HCT116 (cell line): ENCODE measurements around the gene NUDT22. TPM values are rescaled to one million over a fixed set of nuclear protein-coding genes. Genes with fewer than 3 reads are reported as not detected.

Experiments used
- ATAC-seq: fragments of 200-7000 bp; cut with Tn5 transposase; 2 replicates; pipeline ENCODE4 v1.9.1; 2020; ENCODE audit warnings: mild to moderate bottlenecking, moderate library complexity
- BruUV-seq: library from RNA; stranded (reverse); fragments of 400-500 nt; replicated peaks from 2 replicates; lab custom pipeline; 2021; lab: Mats Ljungman, UMichigan
- CTCF ChIA-PET: fragments of 300-600 bp; sonication (Branson Sonifier 250); formaldehyde crosslinking; loops from one replicate; lab custom pipeline; 2021; ENCODE audit warnings: antibody characterized with exemption; lab: Charles Lee
- POLR2A ChIA-PET: fragments of 300-600, 350-600 bp; sonication (Branson Sonifier 250); formaldehyde crosslinking; loops from one replicate; lab custom pipeline; 2021; ENCODE audit warnings: antibody characterized with exemption; lab: Charles Lee
- RAD21 ChIA-PET, 2 experiments: fragments of 300-600 bp; sonication (Branson Sonifier 250); formaldehyde crosslinking; loops; one replicate each; lab custom pipeline; 2023; ENCODE audit warnings: low total read pairs in 2 of 2; ENCODE audit not compliant: uncharacterized antibody in 2 of 2, unreplicated experiment in 2 of 2, low non-redundant PET in 1 of 2; lab: Charles Lee
- DNase-seq: peaks from one replicate; pipeline ENCODE4 v3.0.0-alpha.2; 2010; ENCODE audit warnings: low read depth, low spot score
- H2AFZ ChIP-seq: fragments of 200-600 bp; shearing (Covaris generic), sonication (generic); 2 replicates; pipeline ENCODE4 v1.6.1; 2017; ENCODE audit warnings: low read depth, mixed run types, mixed read lengths, antibody characterized with exemption, low read length; ENCODE audit not compliant: poor library complexity, severe bottlenecking
- H3K27ac ChIP-seq: 2 replicates; pipeline ENCODE4 v1.5.1; 2012; ENCODE audit warnings: low read depth, low read length
- H3K27me3 ChIP-seq: fragments of 200-600 bp; sonication (generic); 2 replicates; pipeline ENCODE4 v1.6.1; 2016; ENCODE audit warnings: mixed run types, low read length, mixed read lengths; ENCODE audit not compliant: insufficient read depth
- H3K36me3 ChIP-seq, 2 experiments: fragments of 200-500 bp in 1 of 2; fragments of 200-600 bp in 1 of 2; sonication (Bioruptor generic) in 1 of 2; sonication (generic) in 1 of 2; 2 replicates each; pipeline versions ENCODE4 v1.5.1 to v1.6.1; 2014 to 2016; ENCODE audit warnings: low read length in 2 of 2, inconsistent platforms in 1 of 2, mixed read lengths in 1 of 2, mixed run types in 1 of 2; ENCODE audit not compliant: insufficient read depth in 2 of 2, control insufficient read depth in 1 of 2
- H3K4me1 ChIP-seq, 2 experiments: fragments of 200-600 bp in 1 of 2; sonication (generic) in 1 of 2; 2 replicates each; pipeline versions ENCODE4 v1.5.1 to v1.6.1; 2012 to 2017; ENCODE audit warnings: low read length in 2 of 2, inconsistent platforms in 1 of 2, mild to moderate bottlenecking in 1 of 2, mixed read lengths in 1 of 2, mixed run types in 1 of 2, moderate library complexity in 1 of 2; ENCODE audit not compliant: insufficient read depth in 2 of 2, control insufficient read depth in 1 of 2
- H3K4me2 ChIP-seq: fragments of 200-600 bp; sonication (generic); 2 replicates; pipeline ENCODE4 v1.6.1; 2017; ENCODE audit warnings: mixed run types, low read length, mixed read lengths
- H3K4me3 ChIP-seq, 2 experiments: fragments of 200-600 bp in 1 of 2; sonication (generic) in 1 of 2; replicated peaks in 1 of 2; 2 replicates each; pipeline ENCODE4 v1.5.1; 2011 to 2016; ENCODE audit warnings: low read length in 2 of 2, control low read depth in 1 of 2, low read depth in 1 of 2, mild to moderate bottlenecking in 1 of 2, mixed read lengths in 1 of 2, mixed run types in 1 of 2
- H3K79me2 ChIP-seq: fragments of 200-600 bp; sonication (generic); 2 replicates; pipeline ENCODE4 v1.6.1; 2017; ENCODE audit warnings: mild to moderate bottlenecking, mixed run types, low read length, moderate library complexity, mixed read lengths; ENCODE audit not compliant: insufficient read depth
- H3K9ac ChIP-seq: fragments of 200-600 bp; sonication (generic); 2 replicates; pipeline ENCODE4 v1.6.1; 2016; ENCODE audit warnings: low read length, mixed read lengths
- H3K9me2 ChIP-seq: fragments of 200-600 bp; sonication (generic), shearing (Covaris generic); 2 replicates; pipeline ENCODE4 v1.6.1; 2017; ENCODE audit warnings: mixed run types, mild to moderate bottlenecking, moderate library complexity; ENCODE audit not compliant: insufficient read depth
- H3K9me3 ChIP-seq, 2 experiments: fragments of 200-500 bp in 1 of 2; fragments of 200-600 bp in 1 of 2; sonication (Bioruptor generic) in 1 of 2; sonication (generic) in 1 of 2; 2 replicates each; pipeline ENCODE4 v1.6.1; 2014 to 2017; ENCODE audit warnings: low read length in 2 of 2, mixed read lengths in 2 of 2, inconsistent platforms in 1 of 2, low read depth in 1 of 2, mild to moderate bottlenecking in 1 of 2, mixed run types in 1 of 2, moderate library complexity in 1 of 2; ENCODE audit not compliant: control insufficient read depth in 1 of 2, insufficient read depth in 1 of 2
- H4K20me1 ChIP-seq: fragments of 200-600 bp; sonication (generic), shearing (Covaris generic); 2 replicates; pipeline ENCODE4 v1.6.1; 2017; ENCODE audit warnings: mixed run types, mild to moderate bottlenecking, moderate library complexity; ENCODE audit not compliant: insufficient read depth
- ELF1 ChIP-seq: IDR thresholded peaks from 2 replicates; pipeline ENCODE4 v1.6.1; 2012; ENCODE audit warnings: low read depth, borderline replicate concordance
- EZH2phosphoT487 ChIP-seq: fragments of 200-600 bp; IDR thresholded peaks from 2 replicates; pipeline ENCODE4 v1.6.1; 2018; ENCODE audit warnings: antibody characterized with exemption, borderline replicate concordance
- FOSL1 ChIP-seq: IDR thresholded peaks from 2 replicates; pipeline ENCODE4 v1.6.1; 2012; ENCODE audit warnings: low read depth
- RAD21 ChIP-seq: IDR thresholded peaks from 2 replicates; pipeline ENCODE4 v1.6.1; 2012; ENCODE audit warnings: low read depth, mild to moderate bottlenecking
- REST ChIP-seq: IDR thresholded peaks from 2 replicates; pipeline ENCODE4 v1.6.1; 2012; ENCODE audit warnings: low read depth
- SP1 ChIP-seq: IDR thresholded peaks from 2 replicates; pipeline ENCODE4 v1.6.1; 2012; ENCODE audit warnings: low read depth
- SRF ChIP-seq: IDR thresholded peaks from 2 replicates; pipeline ENCODE4 v1.6.1; 2012; ENCODE audit warnings: low read depth
- TCF7L2 ChIP-seq: IDR thresholded peaks from 2 replicates; pipeline ENCODE4 v1.7.0; 2011; ENCODE audit warnings: borderline replicate concordance, inconsistent platforms; ENCODE audit not compliant: insufficient read depth, insufficient read length; ENCODE audit errors: extremely low read depth
- YY1 ChIP-seq: IDR thresholded peaks from 2 replicates; pipeline ENCODE4 v1.6.1; 2011; ENCODE audit warnings: low read length, low read depth, moderate library complexity, mild to moderate bottlenecking; ENCODE audit not compliant: insufficient replicate concordance; ENCODE audit errors: extremely low read depth
- ZNF274 ChIP-seq: fragments of 200-500 bp; sonication (Bioruptor generic); IDR thresholded peaks from 2 replicates; pipeline ENCODE4 v1.6.1; 2014; ENCODE audit warnings: mild to moderate bottlenecking, low read depth, low read length, inconsistent platforms
- intact Hi-C: fragments of 100-400 bp; cut with micrococcal nuclease; formaldehyde crosslinking; loops from 2 replicates; pipeline ENCODE4 v1.10.0; 2022
- total RNA-seq: library from RNA; stranded (reverse); gene quantifications from one replicate; pipeline ENCODE4 v1.2.1, GENCODE V29; 2021; ENCODE audit not compliant: unreplicated experiment
- TF ChIP-seq, protein P1 (sequence below): IDR thresholded peaks from 2 replicates; pipeline ENCODE4 v1.6.1; 2012

The NUDT22 gene
- total RNA-seq, 1 experiment from 2014 or later, result 70.9 TPM

DNA sequence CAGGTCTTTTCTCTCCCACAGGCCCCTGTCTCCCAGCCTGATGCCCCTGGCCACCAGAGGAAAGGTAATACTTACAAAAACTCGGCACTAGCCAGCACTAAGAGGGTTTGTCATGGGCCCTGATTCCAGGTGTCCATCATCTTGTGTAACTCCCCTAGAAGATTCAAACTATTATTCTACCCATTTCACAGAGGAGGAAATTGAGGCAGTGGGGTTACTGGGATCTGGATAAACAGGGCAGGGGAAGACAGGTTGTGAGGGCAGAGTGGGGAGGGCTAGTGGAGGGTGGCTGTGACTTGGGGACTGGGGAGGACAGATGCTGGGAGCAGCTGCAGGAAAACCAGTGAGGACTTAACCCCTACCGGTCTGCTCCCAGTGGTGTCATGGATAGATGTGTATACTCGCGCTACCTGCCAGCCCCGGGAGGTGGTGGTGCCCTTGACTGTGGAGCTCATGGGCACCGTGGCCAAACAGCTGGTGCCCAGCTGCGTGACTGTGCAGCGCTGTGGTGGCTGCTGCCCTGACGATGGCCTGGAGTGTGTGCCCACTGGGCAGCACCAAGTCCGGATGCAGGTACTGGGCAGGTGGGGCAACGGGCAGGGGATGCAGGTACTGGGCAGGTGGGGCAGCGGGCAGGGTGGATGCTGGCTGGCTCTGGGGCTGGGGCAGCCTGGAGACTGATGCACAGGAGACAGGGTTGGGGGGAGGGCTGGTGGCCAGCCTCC, 9.5 kb downstream of the NUDT22 start:
- Histone ChIP-seq H3K9ac (peak overlapping the region; percentile 75), H3K27me3 (no peaks in the 10 kb centered on the region), H3K79me2 (peaks cover 8% of the 10 kb centered on the region), H3K4me2 (peak overlapping the region; percentile 100), H4K20me1 (no peaks in the 10 kb centered on the region), H3K4me3 (peak overlapping the region; percentile 55 to 79), H3K9me3 (no peaks in the 10 kb centered on the region), H3K36me3 (0 out of 4 replicates have a peak, but pooled peaks cover 0 to 8% of the 10 kb centered on the region in 2 experiments), H3K9me2 (no peaks in the 10 kb centered on the region), H3K4me1 (peaks cover 27 to 70% of the 10 kb centered on the region in 2 experiments), H3K27ac (peak overlapping the region; percentile 87), H2AFZ (no peak overlapping the region)
- BruUV-seq, result TSS peak; percentile 39
- TF ChIP-seq SP1 (no peak), FOSL1 (no peak), RAD21 (no peak), YY1 (no peak), TCF7L2 (no peak), EZH2phosphoT487 (no peak), SRF (no peak), ELF1 (no peak), REST (no peak), ZNF274 (no peak)
- TF ChIP-seq, protein P1, sequence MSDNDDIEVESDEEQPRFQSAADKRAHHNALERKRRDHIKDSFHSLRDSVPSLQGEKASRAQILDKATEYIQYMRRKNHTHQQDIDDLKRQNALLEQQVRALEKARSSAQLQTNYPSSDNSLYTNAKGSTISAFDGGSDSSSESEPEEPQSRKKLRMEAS, result no peak
- DNase-seq, result no peak
- intact Hi-C loops, result no loop called here
- RAD21 ChIA-PET, result no interaction called here
- POLR2A ChIA-PET, result interaction anchor here (1.0 kb wide), 1 partner anchor 16 kb away, joined by 3 read pairs; no protein-coding TSS in a partner anchor
- no peak for ATAC-seq
- CTCF ChIA-PET, result no interaction called here
